ENCODE measurements around the gene ENGASE. TPM values are rescaled to one million over a fixed set of nuclear protein-coding genes. Genes with fewer than 3 reads are reported as not detected.

ENGASE gene
- total and polyA plus RNA-seq, 2 experiments from 2014 or later: 5.1 to 8.4 TPM

GRCh38 chr17:79054200-79054960 lies 20.2 kb upstream of the ENGASE start:
- no peaks in the 10 kb centered on the region for H4K20me1 ChIP-seq (ENCODE audit: insufficient read depth)
- no peaks in the 10 kb centered on the region for H3K4me1 ChIP-seq (ENCODE audit: insufficient read depth)
- H3K9me3 ChIP-seq (ENCODE audit: low read depth): peaks cover 5% of the 10 kb centered on the region
- H3K9me2 ChIP-seq (ENCODE audit: insufficient read depth): no peaks in the 10 kb centered on the region
- H3K9ac ChIP-seq: no peak overlapping the region
- peaks cover 9% of the 10 kb centered on the region; the same call in 1 of the 2 replicates for H3F3A ChIP-seq (ENCODE audit: insufficient read depth)
- DNase-seq: no peak
- no peaks in the 10 kb centered on the region for H3K27me3 ChIP-seq (replicated peaks; ENCODE audit: insufficient read depth)
- 54 to 64% methylated on average over 2 of the region's 2 CpGs for WGBS, 2 experiments (ENCODE audit: low coverage in 1 of 2, low lambda C conversion rate in 2 of 2, missing lambda C conversion rate in 2 of 2)
- H3K27ac ChIP-seq: no peak overlapping the region
- TF ChIP-seq EZH2 (IDR thresholded peaks at IDR 0.05; ENCODE audit: insufficient read depth, poor library complexity, severe bottlenecking) (no peak), EZH2phosphoT487 (IDR thresholded peaks at IDR 0.05; ENCODE audit: insufficient read depth, low read depth) (no peak)
- no peaks in the 10 kb centered on the region for H3K36me3 ChIP-seq (ENCODE audit: low read depth)
- in situ Hi-C loops (cut with MboI): no loop called here
- no peak overlapping the region for H2AFZ ChIP-seq
- no peaks in the 10 kb centered on the region for H3K79me2 ChIP-seq (ENCODE audit: insufficient read depth)
- H3K4me2 ChIP-seq (ENCODE audit: unreplicated experiment): no peak overlapping the region
- H3K4me3 ChIP-seq: no peak overlapping the region

- Histone ChIP-seq H3K27ac (no peak overlapping the region), H2AFZ (no peak overlapping the region), H3K27me3 (replicated peaks; ENCODE audit: insufficient read depth) (no peaks in the 10 kb centered on the region), H3K9ac (no peak overlapping the region), H3K9me2 (ENCODE audit: insufficient read depth) (no peaks in the 10 kb centered on the region), H3K9me3 (ENCODE audit: low read depth) (peaks cover 5% of the 10 kb centered on the region), H4K20me1 (ENCODE audit: insufficient read depth) (no peaks in the 10 kb centered on the region), H3K36me3 (ENCODE audit: low read depth) (no peaks in the 10 kb centered on the region), H3K4me2 (ENCODE audit: unreplicated experiment) (no peak overlapping the region), H3K79me2 (ENCODE audit: insufficient read depth) (no peaks in the 10 kb centered on the region), H3K4me1 (ENCODE audit: insufficient read depth) (no peaks in the 10 kb centered on the region), H3F3A (ENCODE audit: insufficient read depth) (peaks cover 9% of the 10 kb centered on the region; the same call in 1 of the 2 replicates), H3K4me3 (no peak overlapping the region)
- 81 to 87% methylated on average over 5 of the region's 5 CpGs for WGBS, 2 experiments (ENCODE audit: low coverage in 1 of 2, low lambda C conversion rate in 2 of 2, missing lambda C conversion rate in 2 of 2)
- DNase-seq: no peak
- TF ChIP-seq EZH2 (IDR thresholded peaks at IDR 0.05; ENCODE audit: insufficient read depth, poor library complexity, severe bottlenecking) (no peak), EZH2phosphoT487 (IDR thresholded peaks at IDR 0.05; ENCODE audit: insufficient read depth, low read depth) (no peak)
- in situ Hi-C loops (cut with MboI): no loop called here
Measured at GRCh38 chr17:79055197-79055596, 19.4 kb upstream of the ENGASE start.

GRCh38 chr17:79057737-79058385 lies 16.8 kb upstream of the ENGASE start:
- in situ Hi-C loops (cut with MboI): no loop called here
- no peak overlapping the region for H3K27ac ChIP-seq
- H3K9ac ChIP-seq: no peak overlapping the region
- no peak for TF ChIP-seq EZH2phosphoT487 (IDR thresholded peaks at IDR 0.05; ENCODE audit: insufficient read depth, low read depth)
- no peak for TF ChIP-seq EZH2 (IDR thresholded peaks at IDR 0.05; ENCODE audit: insufficient read depth, poor library complexity, severe bottlenecking)
- no peak overlapping the region for H3K4me2 ChIP-seq (ENCODE audit: unreplicated experiment)
- peaks cover 5% of the 10 kb centered on the region for H3K9me3 ChIP-seq (ENCODE audit: low read depth)
- no peak overlapping the region for H2AFZ ChIP-seq
- no peaks in the 10 kb centered on the region for H3K27me3 ChIP-seq (replicated peaks; ENCODE audit: insufficient read depth)
- H3K4me1 ChIP-seq (ENCODE audit: insufficient read depth): no peaks in the 10 kb centered on the region
- peaks cover 8% of the 10 kb centered on the region; the same call in 1 of the 2 replicates for H3F3A ChIP-seq (ENCODE audit: insufficient read depth)
- no peaks in the 10 kb centered on the region for H3K79me2 ChIP-seq (ENCODE audit: insufficient read depth)
- no peaks in the 10 kb centered on the region for H3K36me3 ChIP-seq (ENCODE audit: low read depth)
- no peak for DNase-seq
- 71 to 82% methylated on average over 10 of the region's 10 CpGs for whole genome bisulfite sequencing, 2 experiments (ENCODE audit: low coverage in 1 of 2, low lambda C conversion rate in 2 of 2, missing lambda C conversion rate in 2 of 2)
- H3K9me2 ChIP-seq (ENCODE audit: insufficient read depth): no peaks in the 10 kb centered on the region
- H4K20me1 ChIP-seq (ENCODE audit: insufficient read depth): no peaks in the 10 kb centered on the region
- H3K4me3 ChIP-seq: no peak overlapping the region

GRCh38 chr17:79062691-79063090 lies 11.9 kb upstream of the ENGASE start:
- H3K4me1 ChIP-seq (ENCODE audit: insufficient read depth): no peaks in the 10 kb centered on the region
- no peak overlapping the region for H3K4me3 ChIP-seq
- H3K36me3 ChIP-seq (ENCODE audit: low read depth): no peaks in the 10 kb centered on the region
- no peak overlapping the region for H2AFZ ChIP-seq
- H3K4me2 ChIP-seq (ENCODE audit: unreplicated experiment): no peak overlapping the region
- 77 to 80% methylated on average over 7 of the region's 7 CpGs for WGBS, 2 experiments (ENCODE audit: low coverage in 1 of 2, low lambda C conversion rate in 2 of 2, missing lambda C conversion rate in 2 of 2)
- H3K9ac ChIP-seq: no peak overlapping the region
- no peaks in the 10 kb centered on the region for H3K79me2 ChIP-seq (ENCODE audit: insufficient read depth)
- H3K9me3 ChIP-seq (ENCODE audit: low read depth): no peaks in the 10 kb centered on the region
- DNase-seq: no peak
- TF ChIP-seq EZH2 (IDR thresholded peaks at IDR 0.05; ENCODE audit: insufficient read depth, poor library complexity, severe bottlenecking) (no peak), EZH2phosphoT487 (IDR thresholded peaks at IDR 0.05; ENCODE audit: insufficient read depth, low read depth) (no peak)
- in situ Hi-C loops (cut with MboI): no loop called here
- no peaks in the 10 kb centered on the region for H4K20me1 ChIP-seq (ENCODE audit: insufficient read depth)
- H3K9me2 ChIP-seq (ENCODE audit: insufficient read depth): no peaks in the 10 kb centered on the region
- H3K27ac ChIP-seq: no peak overlapping the region
- H3F3A ChIP-seq (ENCODE audit: insufficient read depth): no peaks in the 10 kb centered on the region
- 0 out of 2 replicates have a peak, but pooled peaks cover 5% of the 10 kb centered on the region for H3K27me3 ChIP-seq (replicated peaks; ENCODE audit: insufficient read depth)
